GM21515 (cell line): Measurements from ENCODE around the gene SPIC.

ENCODE experiments used
- ATAC-seq: cut with Tn5 transposase; IDR thresholded peaks from one replicate; pipeline ENCODE4 v1.9.1; 2021; ENCODE audit not compliant: unreplicated experiment

SPIC gene

GRCh38 chr12:101527682-101528081 lies 52.5 kb downstream of the SPIC start:
- no peak for ATAC-seq

DNA sequence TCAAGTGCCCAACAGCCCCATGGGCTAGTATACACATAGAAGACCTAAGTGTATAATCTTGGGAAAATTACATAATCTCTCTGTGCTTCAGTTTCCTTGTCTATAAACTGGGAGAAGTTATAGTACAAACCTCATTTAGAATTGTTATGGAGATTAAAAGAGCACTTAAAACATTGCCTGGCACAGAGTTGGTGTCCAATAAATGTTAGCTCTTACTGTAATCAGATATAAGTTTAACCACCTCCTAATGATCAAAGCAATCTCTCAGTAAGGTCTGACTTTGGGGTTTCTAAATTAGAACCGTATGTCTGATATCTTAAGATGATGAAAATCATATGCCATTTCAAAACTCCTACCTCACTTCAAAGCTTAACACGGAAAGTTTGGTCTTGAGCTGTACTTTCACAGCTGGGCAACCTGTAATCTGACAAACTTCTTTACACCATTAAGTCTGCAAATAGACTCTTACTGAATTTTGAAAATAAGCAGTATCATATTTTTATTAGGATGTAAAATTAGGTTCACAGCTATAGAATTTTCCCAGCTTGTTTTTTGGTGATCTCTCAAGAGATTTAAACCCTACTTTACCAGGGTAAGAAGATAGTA lies 61.0 kb downstream of the SPIC start:
- no peak for ATAC-seq
